ENCODE measurements around the gene SLC19A2.
A peak's percentile ranks its signal among the peaks of the same experiment; 100 is the strongest.
"Not testable (repeated sequence)": the region's sequence is repeated elsewhere in the genome, so short reads cannot be mapped to it uniquely, and the experiment has no call there.

The SLC19A2 gene, protein sequence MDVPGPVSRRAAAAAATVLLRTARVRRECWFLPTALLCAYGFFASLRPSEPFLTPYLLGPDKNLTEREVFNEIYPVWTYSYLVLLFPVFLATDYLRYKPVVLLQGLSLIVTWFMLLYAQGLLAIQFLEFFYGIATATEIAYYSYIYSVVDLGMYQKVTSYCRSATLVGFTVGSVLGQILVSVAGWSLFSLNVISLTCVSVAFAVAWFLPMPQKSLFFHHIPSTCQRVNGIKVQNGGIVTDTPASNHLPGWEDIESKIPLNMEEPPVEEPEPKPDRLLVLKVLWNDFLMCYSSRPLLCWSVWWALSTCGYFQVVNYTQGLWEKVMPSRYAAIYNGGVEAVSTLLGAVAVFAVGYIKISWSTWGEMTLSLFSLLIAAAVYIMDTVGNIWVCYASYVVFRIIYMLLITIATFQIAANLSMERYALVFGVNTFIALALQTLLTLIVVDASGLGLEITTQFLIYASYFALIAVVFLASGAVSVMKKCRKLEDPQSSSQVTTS

DNA sequence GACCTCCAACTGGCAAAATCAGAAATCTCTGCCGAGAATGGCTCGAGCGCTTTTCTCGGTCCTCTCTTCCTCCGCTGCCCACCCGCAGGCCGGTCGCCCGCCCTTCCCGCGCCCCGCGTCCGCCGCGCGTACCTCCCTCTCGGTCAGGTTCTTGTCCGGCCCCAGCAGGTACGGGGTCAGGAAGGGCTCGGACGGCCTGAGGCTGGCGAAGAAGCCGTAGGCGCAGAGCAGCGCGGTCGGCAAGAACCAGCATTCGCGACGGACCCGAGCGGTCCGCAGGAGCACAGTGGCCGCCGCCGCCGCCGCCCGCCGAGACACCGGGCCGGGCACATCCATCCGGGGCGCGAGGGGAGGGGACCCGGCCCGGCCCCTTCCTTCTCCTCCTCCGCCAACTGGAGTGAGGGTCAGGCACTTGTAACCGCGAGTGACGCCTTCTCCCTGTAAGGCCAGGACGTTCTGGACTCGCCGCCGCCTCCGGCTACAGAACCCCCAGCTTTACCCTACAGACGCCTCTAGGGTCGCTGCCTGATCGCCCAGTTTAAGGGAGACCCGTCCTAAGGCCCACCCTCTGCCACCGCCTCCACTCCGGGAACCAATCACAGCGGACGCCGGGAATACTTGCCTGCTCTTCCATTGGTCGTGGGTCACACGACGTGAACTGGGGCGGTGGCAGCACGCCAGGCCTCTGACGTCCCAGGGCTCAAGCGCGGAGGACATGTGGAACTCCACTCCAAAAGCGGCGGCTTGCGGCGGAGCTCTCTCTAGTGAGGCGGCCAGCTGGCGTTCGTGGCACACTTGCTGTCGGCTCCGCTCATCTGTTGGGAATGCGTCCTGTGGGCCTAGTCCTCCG lies at the start of gene SLC19A2:
Gene SLC19A2, minus strand, starts transcription at position 514 of the 850 bp plus-strand sequence. Its CDS starts 178 bp downstream, at position 336.
- peak; percentile 100 for DNase-seq (ENCODE audit: low spot score)

DNA sequence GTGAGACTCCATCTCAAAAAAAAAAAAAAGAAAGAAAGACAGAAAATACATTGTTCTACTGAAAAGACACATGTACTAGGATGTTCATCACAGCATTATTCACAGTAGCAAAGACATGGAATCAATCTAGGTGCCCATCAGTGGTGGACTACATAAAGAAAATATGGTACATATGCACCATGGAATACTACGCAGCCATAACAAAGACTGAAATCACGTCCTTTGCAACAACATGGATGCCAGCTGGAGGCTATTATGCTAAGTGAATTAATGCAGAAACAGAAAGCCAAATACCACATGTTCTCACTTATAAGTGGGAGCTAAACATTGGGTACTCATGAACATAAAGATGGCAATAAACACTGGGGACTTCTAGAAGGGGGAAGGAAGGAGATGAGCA lies 48.9 kb upstream of the SLC19A2 start:
- no peak for DNase-seq (ENCODE audit: low spot score)

DNA sequence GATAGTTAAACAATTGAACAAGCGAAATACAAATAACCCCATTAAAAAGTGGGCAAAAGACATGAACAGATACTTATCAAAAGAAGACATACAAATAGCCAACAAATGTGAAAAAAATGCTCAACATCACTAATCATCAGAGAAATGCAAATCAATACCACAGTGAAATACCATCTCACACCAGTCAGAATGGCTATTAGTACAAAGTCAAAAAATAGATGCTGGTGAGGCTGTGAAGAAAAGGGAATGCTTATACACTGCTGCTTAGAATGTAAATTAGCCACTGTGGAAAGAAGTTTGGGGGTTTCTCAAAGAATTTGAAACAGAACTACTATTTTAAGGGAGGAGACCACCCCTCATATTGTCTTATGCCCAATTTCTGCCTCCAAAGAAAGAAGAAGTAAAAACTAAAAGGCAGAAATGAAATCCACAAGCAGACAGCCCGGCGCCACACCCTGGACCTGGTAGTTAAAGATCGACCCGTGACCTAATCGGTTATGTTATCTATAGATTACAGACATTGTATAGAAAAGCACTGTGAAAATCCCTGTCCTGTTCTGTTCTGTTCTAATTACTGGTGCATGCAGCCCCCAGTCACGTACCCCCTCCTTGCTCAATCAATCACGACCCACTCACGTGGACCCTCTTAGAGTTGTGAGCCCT lies 47.9 kb upstream of the SLC19A2 start:
- not testable (repeated sequence) for DNase-seq (ENCODE audit: low spot score)

DNA sequence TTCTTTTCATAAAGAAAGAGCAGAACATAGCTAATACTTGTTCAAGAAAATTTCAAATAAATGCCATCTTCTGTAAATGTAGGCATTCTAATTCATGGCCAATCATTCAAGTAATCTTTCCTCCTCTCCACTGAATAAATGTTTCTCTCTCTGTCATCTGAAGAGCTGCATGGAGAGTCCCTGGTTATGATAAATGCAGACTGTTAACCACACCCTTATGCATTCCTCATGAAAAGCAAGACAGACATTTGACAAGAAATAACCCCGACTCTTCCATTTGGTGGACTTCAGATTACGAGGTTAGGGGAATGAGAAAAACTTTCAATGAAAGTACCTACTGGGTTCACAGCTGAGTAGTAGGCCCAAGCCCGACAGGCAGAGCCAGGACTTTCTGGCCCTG lies 44.7 kb upstream of the SLC19A2 start:
- DNase-seq (ENCODE audit: low spot score) = no peak

DNA sequence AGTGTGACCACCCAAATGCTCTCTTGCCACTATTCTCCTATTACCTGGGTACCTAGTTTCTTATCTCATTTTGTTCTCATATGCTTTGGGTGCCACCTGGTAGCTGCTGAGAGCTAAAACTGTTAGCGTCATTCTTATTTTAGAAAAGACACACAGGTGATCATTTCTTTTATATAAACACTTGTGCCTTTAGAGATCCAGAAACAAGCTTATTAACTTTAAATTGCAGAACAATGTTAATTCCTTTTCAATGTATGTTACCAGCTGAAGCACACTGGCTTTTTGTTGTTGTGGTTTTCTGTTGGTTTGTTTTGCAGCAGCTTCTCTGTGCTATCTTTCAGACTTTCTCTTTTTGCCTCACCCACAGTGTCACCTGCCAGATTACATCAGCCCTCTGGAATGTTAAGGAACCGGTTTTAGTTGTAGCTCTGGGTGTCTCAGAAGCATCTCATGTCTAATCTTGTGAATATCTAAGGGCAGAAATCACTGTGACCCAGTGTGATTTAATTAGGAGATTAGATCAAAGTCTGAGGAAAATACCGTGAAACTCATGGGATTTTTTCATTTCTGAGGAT lies 43.4 kb upstream of the SLC19A2 start:
- DNase-seq (ENCODE audit: low spot score) = peak; percentile 91

DNA sequence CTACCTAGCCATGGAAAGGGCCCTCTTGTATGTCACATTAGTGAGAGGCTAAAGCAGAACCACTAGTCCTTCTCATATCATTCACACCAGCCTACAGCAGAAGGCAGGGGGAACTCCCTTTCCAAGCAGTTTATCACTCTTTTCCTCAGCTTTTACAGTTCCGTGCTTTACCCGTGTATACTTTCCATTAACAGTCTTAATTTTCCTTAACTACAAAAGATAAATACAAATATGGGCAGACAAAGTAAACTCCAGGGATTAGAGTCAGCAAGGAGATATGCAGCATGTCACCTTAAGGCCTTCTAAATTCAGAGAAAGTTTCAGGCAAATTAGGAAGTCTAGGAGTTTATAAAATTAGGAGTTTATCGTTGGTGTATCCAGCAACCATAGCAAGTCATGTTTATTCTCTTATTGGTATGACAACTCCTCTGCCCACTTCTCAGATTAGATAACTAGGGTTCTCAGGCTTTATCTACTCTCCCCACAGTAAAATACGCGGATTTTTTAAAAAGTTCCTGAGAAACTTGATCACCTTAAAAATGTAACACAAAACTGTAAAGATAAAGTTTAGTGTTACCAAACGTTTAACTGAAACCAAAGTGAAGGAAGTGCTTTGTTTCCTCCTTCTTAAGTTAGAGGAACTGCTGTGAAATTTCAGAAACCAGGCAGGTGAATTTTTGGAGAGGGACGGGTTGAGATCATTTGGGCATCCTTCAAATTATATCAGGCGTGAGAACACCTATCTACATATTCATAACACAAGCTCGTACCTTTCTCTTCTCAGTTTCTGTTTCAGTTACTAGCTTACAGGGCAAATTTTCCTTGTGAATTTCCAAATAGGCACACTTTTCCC lies 42.7 kb upstream of the SLC19A2 start:
- DNase-seq (ENCODE audit: low spot score) = no peak

DNA sequence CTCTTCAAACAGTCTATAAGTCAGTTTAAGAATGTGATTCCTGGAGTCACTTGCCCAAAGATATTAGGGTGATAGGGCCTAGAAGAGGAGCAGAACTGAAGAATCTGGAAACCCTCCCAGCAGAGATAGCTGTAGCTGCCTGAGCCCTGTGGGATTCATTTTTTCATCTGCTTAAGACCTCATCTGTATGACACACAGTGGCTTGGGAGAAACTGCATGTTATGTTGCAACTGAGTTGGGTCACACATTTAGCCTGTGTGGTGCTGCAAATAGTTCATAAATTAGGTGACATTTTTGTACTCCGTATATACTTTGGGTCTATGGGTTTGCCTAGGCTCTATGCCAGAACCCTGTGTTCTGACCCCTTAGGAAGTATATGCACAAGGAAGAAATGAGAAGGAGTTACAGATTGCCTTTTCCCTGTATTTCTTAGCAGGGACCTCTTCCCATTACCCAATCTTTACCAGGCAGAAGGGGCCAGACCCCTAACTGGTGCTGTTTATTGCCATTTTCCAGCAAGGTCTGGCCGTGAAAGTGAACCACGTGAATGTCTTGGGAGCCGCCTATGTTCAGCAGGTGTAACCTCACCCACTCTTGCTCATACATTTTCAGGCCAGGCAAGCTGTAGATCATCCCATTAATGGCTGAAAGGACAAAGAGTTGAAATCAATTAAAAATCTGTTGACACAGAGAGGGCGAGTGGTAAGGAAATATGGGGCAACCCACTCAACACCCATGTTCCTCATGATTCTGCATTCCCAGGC lies 41.9 kb upstream of the SLC19A2 start:
- peak; percentile 40 for DNase-seq (ENCODE audit: low spot score)

DNA sequence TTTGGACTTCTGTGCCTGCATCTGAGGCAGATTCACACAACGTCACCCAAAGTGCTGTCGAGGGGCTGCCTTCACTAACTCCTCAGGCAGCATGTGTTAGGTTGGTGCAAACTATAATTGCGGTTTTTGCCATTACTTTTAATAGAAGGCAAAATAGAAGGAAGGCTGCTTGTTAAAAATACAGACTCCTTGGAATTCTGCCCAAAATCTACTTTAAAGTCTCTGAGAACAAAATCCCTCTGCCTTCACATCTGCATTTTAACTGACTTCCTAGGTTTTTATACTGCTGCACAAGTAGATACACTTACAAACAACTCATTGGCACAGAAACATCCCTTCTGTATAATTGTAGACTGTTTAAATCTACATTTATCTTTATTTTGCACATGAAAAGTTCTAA lies 41.3 kb upstream of the SLC19A2 start:
- no peak for DNase-seq (ENCODE audit: low spot score)

DNA sequence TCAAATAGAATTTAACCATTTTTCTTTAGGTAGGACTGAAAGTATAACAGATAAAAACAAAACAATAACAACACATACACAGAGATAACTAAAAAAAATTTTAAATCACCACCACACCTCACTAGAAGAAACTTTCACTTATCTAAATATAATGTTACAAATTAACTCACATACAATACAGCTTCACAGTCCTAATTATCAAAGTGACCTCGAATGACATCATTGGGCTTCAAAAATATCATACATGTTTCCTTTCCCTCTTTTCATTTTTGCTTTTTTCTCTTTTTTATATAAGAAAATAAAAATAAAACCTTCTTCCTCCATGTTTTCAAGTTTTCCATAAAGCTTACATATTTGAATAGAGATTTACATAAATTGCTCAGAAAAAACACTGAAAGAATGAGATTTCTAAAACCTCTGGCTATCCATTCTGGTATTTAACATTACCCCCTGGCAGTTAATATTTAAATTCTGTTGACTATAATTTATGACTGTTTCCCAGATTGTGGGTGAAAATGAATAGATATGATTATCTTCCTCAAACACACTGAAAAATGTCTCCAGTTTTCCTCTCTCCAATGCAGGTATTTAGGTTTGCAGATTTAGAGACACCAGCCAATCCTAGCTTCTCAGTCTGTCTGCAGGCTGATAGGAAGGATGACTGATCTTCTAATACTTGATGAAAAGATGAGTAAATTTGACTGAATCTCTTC lies 40.5 kb upstream of the SLC19A2 start:
- no peak for DNase-seq (ENCODE audit: low spot score)

DNA sequence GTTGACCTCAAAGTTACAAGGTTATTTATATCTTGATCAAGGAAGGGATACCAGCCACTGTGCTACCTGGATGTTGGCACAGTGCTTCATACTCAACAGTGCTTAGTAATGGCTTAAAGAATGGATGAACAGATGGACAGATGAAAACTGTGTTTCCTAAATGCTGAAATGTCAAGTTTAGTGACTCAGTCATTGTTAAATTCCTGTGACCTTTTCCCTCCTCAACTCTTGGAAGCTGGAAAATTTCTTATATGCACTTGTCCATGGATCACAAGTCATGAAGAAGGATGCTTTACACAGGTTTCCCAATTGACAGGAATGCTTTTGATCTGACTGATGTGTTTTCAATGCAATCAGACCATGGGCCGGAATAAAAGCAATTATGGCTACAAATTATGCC lies 39.6 kb upstream of the SLC19A2 start:
- peak; percentile 32 for DNase-seq (ENCODE audit: low spot score)

DNA sequence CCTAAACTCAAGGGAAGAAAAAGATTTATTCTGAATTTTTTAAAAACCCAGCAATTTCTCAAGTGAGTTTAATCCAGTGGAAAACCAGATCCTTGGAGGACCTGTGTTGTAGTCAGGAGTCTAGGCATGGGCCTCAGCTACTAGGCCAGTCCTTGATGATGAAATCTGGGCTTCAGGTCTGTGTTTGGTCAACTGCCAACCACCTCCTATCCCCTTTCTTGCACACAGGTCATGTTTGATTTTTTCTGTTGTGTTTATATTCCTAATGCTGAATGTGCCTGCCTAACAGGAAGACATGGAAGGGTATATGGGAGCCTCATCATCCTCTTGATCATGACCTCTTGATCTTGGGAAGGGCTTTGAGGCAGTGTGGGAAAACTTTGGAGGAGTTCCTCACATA lies 38.2 kb upstream of the SLC19A2 start:
- no peak for DNase-seq (ENCODE audit: low spot score)

DNA sequence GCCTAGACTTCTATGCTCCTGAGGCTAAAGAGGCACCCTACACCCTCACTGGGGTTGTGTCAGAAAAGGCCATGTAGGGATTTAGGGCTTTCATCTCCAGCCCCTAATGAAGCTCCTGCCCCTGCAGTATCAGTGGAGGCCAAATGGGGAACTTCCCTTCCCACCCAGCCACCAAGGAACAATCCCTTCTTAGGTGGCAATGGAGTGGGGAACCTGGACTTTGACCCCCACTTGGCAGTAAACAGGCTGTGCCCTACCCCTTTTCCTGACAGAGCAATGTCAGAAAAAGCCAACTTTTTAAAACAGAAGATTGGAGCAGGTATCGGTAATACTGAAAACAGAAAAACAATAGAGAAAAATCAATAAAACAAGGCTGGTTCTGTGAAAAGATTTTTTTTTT lies 35.5 kb upstream of the SLC19A2 start:
- DNase-seq (ENCODE audit: low spot score) = no peak

DNA sequence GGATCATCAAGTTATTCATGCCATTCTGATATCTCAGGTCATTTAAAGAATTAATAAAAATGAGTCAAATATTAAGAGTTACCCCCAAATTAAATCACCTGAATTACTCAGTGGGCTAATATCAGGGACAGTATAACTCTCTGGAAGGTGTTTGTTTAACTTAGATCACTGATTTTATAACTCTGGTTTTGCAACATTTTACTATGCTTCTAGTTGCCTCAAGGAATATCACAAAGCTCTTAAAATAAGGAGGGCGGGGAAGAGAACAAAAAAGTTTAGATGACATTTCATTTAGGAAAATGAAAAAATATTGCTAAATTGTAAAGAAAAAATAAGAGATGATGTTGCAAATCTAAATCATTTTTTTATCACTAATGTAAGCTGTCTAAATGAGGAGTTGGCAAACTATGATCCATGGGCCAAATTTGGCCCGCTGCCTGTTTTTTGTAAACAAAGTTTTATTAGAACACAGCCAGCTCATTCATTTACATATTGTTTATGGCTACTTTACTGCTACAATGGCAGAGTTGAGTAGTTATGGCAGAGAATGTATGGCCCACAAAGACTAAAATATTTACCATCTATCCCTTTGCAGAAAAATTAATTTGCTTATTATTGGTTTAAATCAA lies 31.9 kb upstream of the SLC19A2 start:
- no peak for DNase-seq (ENCODE audit: low spot score)

DNA sequence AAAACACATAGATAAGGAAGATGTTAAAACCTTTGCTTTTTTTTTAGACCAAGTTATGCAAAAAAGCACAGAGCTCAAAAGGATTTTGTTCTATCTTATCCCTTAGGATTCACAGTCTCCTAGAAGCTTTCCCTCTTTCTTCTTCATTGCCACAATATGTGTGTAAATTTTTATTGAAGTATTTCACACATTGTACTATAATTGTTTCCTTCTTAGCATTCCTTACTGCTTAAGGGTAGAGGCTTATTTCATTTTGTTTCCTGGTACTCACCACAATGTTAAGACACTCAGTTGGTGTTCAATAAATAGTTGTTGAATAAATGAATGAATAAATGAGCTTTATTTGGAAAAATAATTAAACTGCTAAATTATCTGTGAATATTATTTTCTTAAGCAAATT lies 29.9 kb upstream of the SLC19A2 start:
- DNase-seq (ENCODE audit: low spot score) = peak; percentile 20

DNA sequence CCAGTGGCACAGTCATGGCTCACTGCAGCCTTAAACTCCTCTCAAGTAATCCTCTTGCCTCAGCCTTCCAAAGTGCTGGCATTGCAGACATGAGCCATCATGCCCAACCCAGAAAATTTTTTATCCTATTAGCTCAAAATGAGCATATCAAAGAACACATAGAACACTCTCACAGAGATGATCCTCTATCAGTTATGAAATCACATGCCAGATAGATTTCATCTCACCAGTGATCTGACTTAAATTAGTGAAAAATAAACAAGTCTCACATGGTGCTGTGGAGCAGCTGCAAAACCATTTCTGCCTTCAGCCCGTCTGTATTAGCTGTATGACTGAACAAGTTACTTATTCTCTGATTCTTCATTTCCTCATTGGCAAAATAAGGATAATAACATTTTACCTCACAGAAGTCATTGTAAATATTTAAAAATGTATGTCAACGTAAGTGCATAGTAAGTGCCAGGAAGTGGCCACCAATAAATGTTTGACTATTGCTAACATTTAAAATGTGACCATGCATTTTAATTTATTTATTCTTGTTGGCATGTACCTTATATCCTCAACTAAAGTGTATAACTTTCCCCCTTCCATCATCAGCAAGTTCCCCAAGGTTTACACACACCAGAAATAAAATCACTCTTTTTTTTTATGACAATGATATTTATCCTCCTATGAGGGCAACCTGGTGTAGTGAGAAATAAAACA lies 29.0 kb upstream of the SLC19A2 start:
- DNase-seq (ENCODE audit: low spot score) = peak; percentile 16

DNA sequence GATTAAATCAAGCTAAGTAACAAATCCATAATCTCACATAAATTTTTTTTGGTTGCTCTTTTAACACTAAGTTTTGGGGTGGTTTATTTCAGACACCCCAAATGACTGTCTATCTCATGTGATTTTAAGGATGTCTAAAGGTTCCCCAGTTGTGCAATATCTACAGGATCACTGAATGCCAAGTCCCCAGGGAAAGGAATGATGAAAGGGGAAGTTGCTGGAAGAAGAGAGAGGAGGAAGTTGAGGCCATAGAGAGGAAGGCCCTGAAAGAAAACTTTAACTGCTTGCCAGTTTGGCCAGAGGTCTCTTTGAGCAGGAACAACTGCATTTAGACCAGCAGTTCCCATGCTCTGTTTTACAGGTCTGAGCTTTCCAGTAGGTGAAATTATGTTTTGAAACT lies 27.5 kb upstream of the SLC19A2 start:
- no peak for DNase-seq (ENCODE audit: low spot score)

DNA sequence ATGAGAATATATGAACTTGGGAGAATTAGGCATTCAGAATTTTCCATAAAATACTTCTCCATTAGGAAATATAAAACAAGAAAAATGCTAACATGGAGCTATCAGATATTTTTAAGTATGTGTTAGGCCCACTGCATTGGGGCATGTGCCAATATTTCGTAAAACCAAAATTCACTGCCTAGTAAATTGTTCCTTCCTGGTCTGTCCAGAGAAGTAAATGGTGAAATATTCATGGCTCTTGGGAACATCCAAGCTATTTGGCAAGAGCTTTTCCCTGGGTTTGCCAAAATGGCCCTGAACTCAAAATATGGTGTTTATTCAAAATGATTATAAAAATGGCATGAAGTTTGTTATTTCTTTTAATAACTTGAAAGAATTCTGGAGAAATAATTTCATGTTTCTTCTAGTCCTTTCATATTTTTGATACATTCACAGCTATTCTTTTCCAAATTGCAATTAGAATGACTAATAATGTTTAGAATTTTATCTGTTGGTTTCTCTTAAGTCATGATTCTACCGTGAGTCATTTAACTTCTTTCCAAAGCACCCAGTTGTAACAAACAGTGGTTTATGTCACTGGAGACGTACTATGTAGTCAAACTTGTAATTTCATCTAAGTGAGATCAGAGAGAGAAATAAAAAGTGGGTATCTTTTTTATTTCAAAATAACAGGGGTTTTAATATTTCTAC lies 25.7 kb upstream of the SLC19A2 start:
- peak; percentile 77 for DNase-seq (ENCODE audit: low spot score)

DNA sequence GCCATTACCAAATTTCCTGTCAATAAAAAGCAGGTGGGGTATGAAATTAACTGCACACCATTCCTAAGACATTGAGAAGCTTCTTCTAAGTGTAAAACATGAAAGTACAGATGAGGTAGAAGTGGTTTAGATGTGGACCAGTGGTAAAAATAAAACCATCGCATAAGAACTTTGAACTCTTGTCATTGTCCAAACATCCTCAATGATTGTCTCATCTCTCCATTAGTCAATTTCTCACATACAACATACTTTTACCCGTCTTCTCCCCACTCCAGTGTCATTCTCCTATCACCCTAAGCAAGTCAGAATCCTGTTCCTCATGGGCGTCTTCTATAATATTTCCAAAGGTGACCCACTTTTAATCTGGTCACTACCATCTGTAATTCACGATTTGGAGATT lies 24.3 kb upstream of the SLC19A2 start:
- no peak for DNase-seq (ENCODE audit: low spot score)

All from kidney tubule cell (primary cell).